PC-3 (cell line): ENCODE measurements around the gene RAD21L1.

Experiments used
- CTCF ChIP-seq: fragments of 300-600 bp; sonication (generic); conservative IDR thresholded peaks from 2 replicates; pipeline ENCODE4 v1.5.1; 2017; ENCODE audit warnings: antibody characterized with exemption, low read depth, mild to moderate bottlenecking, low read length
- EZH2 ChIP-seq: fragments of 300-600 bp; sonication (generic); IDR thresholded peaks from one replicate; pipeline ENCODE4 v1.6.1; 2017; ENCODE audit warnings: antibody characterized with exemption, mild to moderate bottlenecking, low read length; ENCODE audit not compliant: unreplicated experiment

- TF ChIP-seq CTCF (no peak), EZH2 (no peak)
These were observed 29.2 kb upstream of the RAD21L1 start for GRCh38 chr20:1196634-1197033.
